ENCODE data around the gene ARID2.

DNA sequence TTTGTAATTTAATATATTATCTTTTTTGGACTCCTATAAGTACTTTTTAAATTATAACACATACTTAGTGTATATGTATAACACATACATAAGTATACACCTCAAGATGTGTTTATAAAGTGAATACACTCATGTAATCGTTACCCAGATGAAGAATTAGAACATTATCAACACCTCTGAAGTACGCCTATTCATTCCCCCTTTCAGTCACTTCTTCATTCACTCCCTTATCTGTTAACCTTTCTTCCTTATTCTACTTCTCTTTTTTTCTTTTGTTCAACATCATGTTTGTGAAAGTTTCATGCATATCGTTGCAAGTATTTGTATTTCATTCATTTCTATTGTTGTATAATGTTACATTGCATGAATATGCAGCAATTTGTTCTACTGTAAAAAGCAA is 98.5 kb downstream of the ARID2 start:
- TF ChIP-seq MEIS1 (CRISPR knock-in tag; IDR thresholded peaks at IDR 0.05; ENCODE audit: borderline replicate concordance) (no peak), KDM5A (IDR thresholded peaks at IDR 0.05; ENCODE audit: borderline replicate concordance, low read length) (no peak), MED8 (CRISPR knock-in tag; IDR thresholded peaks at IDR 0.05; ENCODE audit: insufficient replicate concordance) (no peak), POLR2A (IDR thresholded peaks at IDR 0.05; ENCODE audit: insufficient read depth in 1 of 2, low read depth in 2 of 2, low read length in 2 of 2) (no peak), SP2 (CRISPR knock-in tag; IDR thresholded peaks at IDR 0.05) (no peak), CEBPB (IDR thresholded peaks at IDR 0.05; ENCODE audit: borderline replicate concordance, low read depth, low read length) (no peak), TBX2 (CRISPR knock-in tag; IDR thresholded peaks at IDR 0.05; ENCODE audit: borderline replicate concordance) (no peak), ZFAT (CRISPR knock-in tag; conservative IDR thresholded peaks at IDR 0.05) (no peak), RAD21 (CRISPR knock-in tag; IDR thresholded peaks at IDR 0.05) (no peak), ZNF253 (CRISPR knock-in tag; IDR thresholded peaks at IDR 0.05; ENCODE audit: borderline replicate concordance) (no peak)
- TF ChIP-seq, protein P1, sequence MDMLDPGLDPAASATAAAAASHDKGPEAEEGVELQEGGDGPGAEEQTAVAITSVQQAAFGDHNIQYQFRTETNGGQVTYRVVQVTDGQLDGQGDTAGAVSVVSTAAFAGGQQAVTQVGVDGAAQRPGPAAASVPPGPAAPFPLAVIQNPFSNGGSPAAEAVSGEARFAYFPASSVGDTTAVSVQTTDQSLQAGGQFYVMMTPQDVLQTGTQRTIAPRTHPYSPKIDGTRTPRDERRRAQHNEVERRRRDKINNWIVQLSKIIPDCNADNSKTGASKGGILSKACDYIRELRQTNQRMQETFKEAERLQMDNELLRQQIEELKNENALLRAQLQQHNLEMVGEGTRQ (IDR thresholded peaks at IDR 0.05; ENCODE audit: low read depth, low read length), result no peak
- TF ChIP-seq, protein P1 (CRISPR knock-in tag; IDR thresholded peaks at IDR 0.05; ENCODE audit: borderline replicate concordance), result no peak
- TF ChIP-seq, protein P2, sequence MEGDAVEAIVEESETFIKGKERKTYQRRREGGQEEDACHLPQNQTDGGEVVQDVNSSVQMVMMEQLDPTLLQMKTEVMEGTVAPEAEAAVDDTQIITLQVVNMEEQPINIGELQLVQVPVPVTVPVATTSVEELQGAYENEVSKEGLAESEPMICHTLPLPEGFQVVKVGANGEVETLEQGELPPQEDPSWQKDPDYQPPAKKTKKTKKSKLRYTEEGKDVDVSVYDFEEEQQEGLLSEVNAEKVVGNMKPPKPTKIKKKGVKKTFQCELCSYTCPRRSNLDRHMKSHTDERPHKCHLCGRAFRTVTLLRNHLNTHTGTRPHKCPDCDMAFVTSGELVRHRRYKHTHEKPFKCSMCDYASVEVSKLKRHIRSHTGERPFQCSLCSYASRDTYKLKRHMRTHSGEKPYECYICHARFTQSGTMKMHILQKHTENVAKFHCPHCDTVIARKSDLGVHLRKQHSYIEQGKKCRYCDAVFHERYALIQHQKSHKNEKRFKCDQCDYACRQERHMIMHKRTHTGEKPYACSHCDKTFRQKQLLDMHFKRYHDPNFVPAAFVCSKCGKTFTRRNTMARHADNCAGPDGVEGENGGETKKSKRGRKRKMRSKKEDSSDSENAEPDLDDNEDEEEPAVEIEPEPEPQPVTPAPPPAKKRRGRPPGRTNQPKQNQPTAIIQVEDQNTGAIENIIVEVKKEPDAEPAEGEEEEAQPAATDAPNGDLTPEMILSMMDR (CRISPR knock-in tag; IDR thresholded peaks at IDR 0.05), result no peak
- TF ChIP-seq, protein P3, sequence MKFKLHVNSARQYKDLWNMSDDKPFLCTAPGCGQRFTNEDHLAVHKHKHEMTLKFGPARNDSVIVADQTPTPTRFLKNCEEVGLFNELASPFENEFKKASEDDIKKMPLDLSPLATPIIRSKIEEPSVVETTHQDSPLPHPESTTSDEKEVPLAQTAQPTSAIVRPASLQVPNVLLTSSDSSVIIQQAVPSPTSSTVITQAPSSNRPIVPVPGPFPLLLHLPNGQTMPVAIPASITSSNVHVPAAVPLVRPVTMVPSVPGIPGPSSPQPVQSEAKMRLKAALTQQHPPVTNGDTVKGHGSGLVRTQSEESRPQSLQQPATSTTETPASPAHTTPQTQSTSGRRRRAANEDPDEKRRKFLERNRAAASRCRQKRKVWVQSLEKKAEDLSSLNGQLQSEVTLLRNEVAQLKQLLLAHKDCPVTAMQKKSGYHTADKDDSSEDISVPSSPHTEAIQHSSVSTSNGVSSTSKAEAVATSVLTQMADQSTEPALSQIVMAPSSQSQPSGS (CRISPR knock-in tag; IDR thresholded peaks at IDR 0.05), result no peak
- TF ChIP-seq, protein P4, sequence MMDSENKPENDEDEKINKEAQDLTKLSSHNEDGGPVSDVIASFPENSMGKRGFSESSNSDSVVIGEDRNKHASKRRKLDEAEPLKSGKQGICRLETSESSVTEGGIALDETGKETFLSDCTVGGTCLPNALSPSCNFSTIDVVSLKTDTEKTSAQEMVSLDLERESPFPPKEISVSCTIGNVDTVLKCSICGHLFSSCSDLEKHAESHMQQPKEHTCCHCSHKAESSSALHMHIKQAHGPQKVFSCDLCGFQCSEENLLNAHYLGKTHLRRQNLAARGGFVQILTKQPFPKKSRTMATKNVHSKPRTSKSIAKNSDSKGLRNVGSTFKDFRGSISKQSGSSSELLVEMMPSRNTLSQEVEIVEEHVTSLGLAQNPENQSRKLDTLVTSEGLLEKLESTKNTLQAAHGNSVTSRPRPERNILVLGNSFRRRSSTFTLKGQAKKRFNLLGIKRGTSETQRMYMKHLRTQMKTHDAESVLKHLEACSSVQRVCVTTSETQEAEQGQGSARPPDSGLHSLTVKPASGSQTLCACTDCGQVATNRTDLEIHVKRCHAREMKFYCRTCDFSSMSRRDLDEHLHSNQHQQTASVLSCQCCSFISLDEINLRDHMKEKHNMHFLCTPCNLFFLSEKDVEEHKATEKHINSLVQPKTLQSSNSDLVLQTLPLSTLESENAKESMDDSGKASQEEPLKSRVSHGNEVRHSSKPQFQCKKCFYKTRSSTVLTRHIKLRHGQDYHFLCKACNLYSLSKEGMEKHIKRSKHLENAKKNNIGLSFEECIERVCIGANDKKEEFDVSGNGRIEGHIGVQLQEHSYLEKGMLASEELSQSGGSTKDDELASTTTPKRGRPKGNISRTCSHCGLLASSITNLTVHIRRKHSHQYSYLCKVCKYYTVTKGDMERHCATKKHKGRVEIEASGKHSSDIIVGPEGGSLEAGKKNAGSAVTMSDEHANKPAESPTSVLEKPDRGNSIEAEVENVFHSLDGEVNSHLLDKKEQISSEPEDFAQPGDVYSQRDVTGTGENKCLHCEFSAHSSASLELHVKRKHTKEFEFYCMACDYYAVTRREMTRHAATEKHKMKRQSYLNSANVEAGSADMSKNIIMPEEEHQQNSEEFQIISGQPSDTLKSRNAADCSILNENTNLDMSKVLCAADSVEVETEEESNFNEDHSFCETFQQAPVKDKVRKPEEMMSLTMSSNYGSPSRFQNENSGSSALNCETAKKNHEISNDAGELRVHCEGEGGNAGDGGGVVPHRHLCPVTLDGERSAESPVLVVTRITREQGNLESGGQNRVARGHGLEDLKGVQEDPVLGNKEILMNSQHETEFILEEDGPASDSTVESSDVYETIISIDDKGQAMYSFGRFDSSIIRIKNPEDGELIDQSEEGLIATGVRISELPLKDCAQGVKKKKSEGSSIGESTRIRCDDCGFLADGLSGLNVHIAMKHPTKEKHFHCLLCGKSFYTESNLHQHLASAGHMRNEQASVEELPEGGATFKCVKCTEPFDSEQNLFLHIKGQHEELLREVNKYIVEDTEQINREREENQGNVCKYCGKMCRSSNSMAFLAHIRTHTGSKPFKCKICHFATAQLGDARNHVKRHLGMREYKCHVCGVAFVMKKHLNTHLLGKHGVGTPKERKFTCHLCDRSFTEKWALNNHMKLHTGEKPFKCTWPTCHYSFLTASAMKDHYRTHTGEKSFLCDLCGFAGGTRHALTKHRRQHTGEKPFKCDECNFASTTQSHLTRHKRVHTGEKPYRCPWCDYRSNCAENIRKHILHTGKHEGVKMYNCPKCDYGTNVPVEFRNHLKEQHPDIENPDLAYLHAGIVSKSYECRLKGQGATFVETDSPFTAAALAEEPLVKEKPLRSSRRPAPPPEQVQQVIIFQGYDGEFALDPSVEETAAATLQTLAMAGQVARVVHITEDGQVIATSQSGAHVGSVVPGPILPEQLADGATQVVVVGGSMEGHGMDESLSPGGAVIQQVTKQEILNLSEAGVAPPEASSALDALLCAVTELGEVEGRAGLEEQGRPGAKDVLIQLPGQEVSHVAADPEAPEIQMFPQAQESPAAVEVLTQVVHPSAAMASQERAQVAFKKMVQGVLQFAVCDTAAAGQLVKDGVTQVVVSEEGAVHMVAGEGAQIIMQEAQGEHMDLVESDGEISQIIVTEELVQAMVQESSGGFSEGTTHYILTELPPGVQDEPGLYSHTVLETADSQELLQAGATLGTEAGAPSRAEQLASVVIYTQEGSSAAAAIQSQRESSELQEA (CRISPR knock-in tag; IDR thresholded peaks at IDR 0.05; ENCODE audit: not compliant biosample characterization), result no peak

Data from HepG2 (cell line).